GM23338 (cell line): ENCODE measurements around the gene CPXM1. TPM values are rescaled to one million over a fixed set of nuclear protein-coding genes. Genes with fewer than 3 reads are reported as not detected.

Experiments
- ATAC-seq: fragments of 200-7000 bp; cut with Tn5 transposase; 3 replicates; pipeline ENCODE4 v1.9.1; 2020
- DNase-seq: peaks from one replicate; pipeline ENCODE4 v3.0.0-alpha.2; 2015; ENCODE audit warnings: low spot score
- H2AFZ ChIP-seq: fragments of 200-600 bp; sonication (generic); 2 replicates; pipeline ENCODE4 v1.8.0; 2016; ENCODE audit warnings: antibody characterized with exemption, mild to moderate bottlenecking, moderate library complexity
- H3F3A ChIP-seq: fragments of 200-600 bp; sonication (generic); replicated peaks from 2 replicates; pipeline ENCODE4 v1.8.0; 2017; ENCODE audit warnings: antibody characterized with exemption, mixed run types, low read depth
- H3K27ac ChIP-seq: fragments of 200-600 bp; sonication (generic); 2 replicates; pipeline ENCODE4 v1.6.1; 2016; ENCODE audit warnings: low read depth
- H3K27me3 ChIP-seq: fragments of 200-600 bp; sonication (generic); 2 replicates; pipeline ENCODE4 v1.8.0; 2016; ENCODE audit warnings: mild to moderate bottlenecking, mixed run types, moderate library complexity; ENCODE audit not compliant: insufficient read depth
- H3K36me3 ChIP-seq: fragments of 200-600 bp; sonication (generic); 2 replicates; pipeline ENCODE4 v1.8.0; 2016; ENCODE audit warnings: mild to moderate bottlenecking; ENCODE audit not compliant: insufficient read depth
- H3K4me1 ChIP-seq: fragments of 200-600 bp; sonication (generic); 2 replicates; pipeline ENCODE4 v1.8.0; 2016; ENCODE audit warnings: mild to moderate bottlenecking, moderate library complexity; ENCODE audit not compliant: insufficient read depth
- H3K4me2 ChIP-seq: fragments of 200-600 bp; sonication (generic); 2 replicates; pipeline ENCODE4 v1.7.1; 2017; ENCODE audit warnings: mixed run types
- H3K4me3 ChIP-seq: fragments of 200-600 bp; sonication (generic); 2 replicates; pipeline ENCODE4 v1.6.1; 2016; ENCODE audit warnings: mixed run types
- H3K79me2 ChIP-seq: fragments of 200-600 bp; sonication (generic); replicated peaks from 2 replicates; pipeline ENCODE4 v1.8.0; 2017; ENCODE audit warnings: mild to moderate bottlenecking; ENCODE audit not compliant: insufficient read depth
- H3K9me2 ChIP-seq: fragments of 200-600 bp; sonication (generic); 2 replicates; pipeline ENCODE4 v1.8.0; 2017; ENCODE audit not compliant: insufficient read depth
- H4K20me1 ChIP-seq: fragments of 200-600 bp; sonication (generic); replicated peaks from 2 replicates; pipeline ENCODE4 v1.8.0; 2017; ENCODE audit warnings: mild to moderate bottlenecking; ENCODE audit not compliant: insufficient read depth
- H3K27ac Mint-ChIP-seq: 2 replicates; pipeline ENCODE4 v1.8.0; 2020; ENCODE audit warnings: inconsistent platforms, mild to moderate bottlenecking, moderate library complexity, mixed read lengths
- H3K27me3 Mint-ChIP-seq: 3 replicates; pipeline ENCODE4 v1.8.0; 2022; ENCODE audit warnings: low read depth, mild to moderate bottlenecking, moderate library complexity, mixed read lengths, inconsistent platforms; ENCODE audit not compliant: insufficient read depth, poor library complexity
- H3K36me3 Mint-ChIP-seq: 3 replicates; pipeline ENCODE4 v1.8.0; 2021; ENCODE audit warnings: low read depth, mild to moderate bottlenecking, inconsistent platforms, moderate library complexity, mixed read lengths
- H3K4me1 Mint-ChIP-seq: 3 replicates; pipeline ENCODE4 v1.8.0; 2020; ENCODE audit warnings: mild to moderate bottlenecking, inconsistent platforms, mixed read lengths
- H3K4me3 Mint-ChIP-seq: 3 replicates; pipeline ENCODE4 v1.8.0; 2021; ENCODE audit warnings: moderate library complexity, mild to moderate bottlenecking, inconsistent platforms, mixed read lengths
- H3K9me3 Mint-ChIP-seq: 3 replicates; pipeline ENCODE4 v1.8.0; 2020; ENCODE audit warnings: moderate library complexity, mild to moderate bottlenecking, inconsistent platforms, mixed read lengths
- CTCF ChIP-seq, 2 experiments: fragments of 200-600 bp in 1 of 2; sonication (generic) in 1 of 2; conservative IDR thresholded peaks; 2 replicates each; pipeline versions ENCODE4 v1.5.1 to v1.6.1; 2016 to 2017; ENCODE audit warnings: antibody characterized with exemption in 2 of 2, low read depth in 2 of 2, mild to moderate bottlenecking in 2 of 2, moderate library complexity in 1 of 2
- EZH2 ChIP-seq: fragments of 200-600 bp; sonication (generic); IDR thresholded peaks from one replicate; pipeline ENCODE4 v1.8.0; 2017; ENCODE audit warnings: antibody characterized with exemption, mild to moderate bottlenecking, low read depth; ENCODE audit not compliant: unreplicated experiment
- EZH2phosphoT487 ChIP-seq: fragments of 200-600 bp; sonication (generic); IDR thresholded peaks from one replicate; pipeline ENCODE4 v1.8.1; 2018; ENCODE audit warnings: antibody characterized with exemption; ENCODE audit not compliant: unreplicated experiment
- JUNB ChIP-seq: IDR thresholded peaks from one replicate; pipeline ENCODE4 v1.6.1; 2016; ENCODE audit warnings: antibody characterized with exemption; ENCODE audit not compliant: unreplicated experiment
- NANOG ChIP-seq: IDR thresholded peaks from 2 replicates; pipeline ENCODE4 v1.6.1; 2016; ENCODE audit warnings: antibody characterized with exemption, borderline replicate concordance
- STAT1 ChIP-seq: IDR thresholded peaks from one replicate; pipeline ENCODE4 v1.6.1; 2016; ENCODE audit warnings: antibody characterized with exemption; ENCODE audit not compliant: unreplicated experiment
- ZNF114 ChIP-seq: fragments of 250-450 bp; sonication (Bioruptor Pico); IDR thresholded peaks from 2 replicates; pipeline ENCODE4 v1.5.0; 2020; ENCODE audit warnings: mild to moderate bottlenecking, moderate library complexity
- long read RNA-seq: library from polyadenylated mRNA; unstranded; transcript quantifications from one replicate; pipeline ENCODE4 v2.0.0, GENCODE V29; 2020; ENCODE audit not compliant: unreplicated experiment
- polyA plus RNA-seq: library from polyadenylated mRNA; unstranded; fragments of >200 nt; fragmentation: Nextera tagmentation; extraction: Ambion mirVana; gene quantifications from 2 replicates; pipeline ENCODE4 v1.2.1, GENCODE V29; 2016
- total RNA-seq: library from RNA; depleted of rRNA; stranded (reverse); fragments of >200 nt; shearing (Covaris generic); gene quantifications from 2 replicates; pipeline ENCODE4 v1.2.3, GENCODE V29; 2014; rRNA removed
- TF ChIP-seq, protein P1 (sequence below): IDR thresholded peaks from one replicate; pipeline ENCODE4 v1.6.1; 2018; ENCODE audit warnings: antibody characterized with exemption; ENCODE audit not compliant: unreplicated experiment
- TF ChIP-seq, protein P2 (sequence below): IDR thresholded peaks from 2 replicates; pipeline ENCODE4 v1.6.1; 2016; ENCODE audit warnings: antibody characterized with exemption
- TF ChIP-seq, protein P3 (sequence below): fragments of 250-450 bp; sonication (Bioruptor Pico); IDR thresholded peaks from 2 replicates; pipeline ENCODE4 v1.5.0; 2020; ENCODE audit warnings: mild to moderate bottlenecking, moderate library complexity

The CPXM1 gene
- 21.5 and 29.3 TPM in 2 replicates for total RNA-seq
- polyA plus RNA-seq = 15.3 and 17.0 TPM in 2 replicates
- long read RNA-seq, transcript CPXM1-201 (14 exons, 2,391 nt) = major isoform, 13 of 16 reads
- long read RNA-seq, partial matches to known transcripts = 1 of 16 reads
- long read RNA-seq, other reads (novel, unspliced or antisense) = 2 of 16 reads

DNA sequence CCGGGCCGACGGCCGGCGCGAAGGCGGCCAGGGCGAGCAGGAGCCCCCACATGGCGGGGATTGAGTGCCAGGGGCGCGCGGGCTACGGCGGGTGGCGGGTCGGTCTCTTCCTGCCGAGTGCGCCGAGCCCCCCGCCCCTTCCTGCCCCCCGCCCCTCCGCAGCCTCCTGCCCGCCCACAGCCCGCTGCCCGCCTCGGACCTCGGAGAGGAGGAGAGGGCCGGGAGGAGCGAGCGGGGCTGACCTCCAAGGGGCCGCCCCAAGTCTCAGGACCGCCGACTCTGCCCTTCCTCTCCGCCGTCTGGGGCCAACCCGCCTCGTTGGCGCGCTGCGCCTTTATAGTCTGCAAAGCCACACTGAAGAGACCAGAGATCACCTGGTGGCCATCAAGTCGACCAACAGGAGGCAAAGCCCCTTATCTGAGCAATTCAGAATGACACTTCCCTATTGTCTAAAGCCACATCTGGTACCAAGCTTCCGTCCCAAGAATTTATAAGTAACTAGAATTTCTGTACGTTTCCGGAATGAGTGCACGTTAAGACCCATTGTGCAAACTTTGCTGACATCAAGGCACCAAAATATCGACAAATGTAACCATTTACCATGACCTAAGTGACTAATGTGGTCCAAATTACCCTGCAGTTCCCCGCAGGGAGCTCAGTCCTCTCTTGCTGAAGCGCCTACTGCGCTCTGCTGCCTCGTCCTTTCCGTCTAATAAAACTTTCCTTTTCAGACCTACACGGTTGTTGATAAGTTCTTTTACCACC lies at the start of gene CPXM1:
Gene CPXM1 (minus strand): TSS at position 107 of the 765 bp plus-strand sequence. CDS start 55 bp downstream, at position 52.
- ATAC-seq (peak; percentile 77), DNase-seq (peak; percentile 86)
- H2AFZ ChIP-seq = peak within 1 kb of the TSS; percentile 97
- Mint-ChIP-seq H3K27me3 (peaks cover 59% of the 10 kb centered on the region), H3K4me1 (peaks cover 35% of the 10 kb centered on the region), H3K4me3 (peak within 1 kb of the TSS; percentile 97), H3K36me3 (peaks cover 27% of the 10 kb centered on the region), H3K9me3 (no peaks in the 10 kb centered on the region), H3K27ac (peak within 1 kb of the TSS; percentile 81)
- H3K36me3 ChIP-seq = no peaks in the 10 kb centered on the region
- H3K4me2 ChIP-seq = peak within 1 kb of the TSS; percentile 98
- no peak within 1 kb of the TSS for H3K27ac ChIP-seq
- H4K20me1 ChIP-seq = peaks cover 3% of the 10 kb centered on the region; the same call in 1 of the 2 replicates
- H3K9me2 ChIP-seq = no peaks in the 10 kb centered on the region
- no peaks in the 10 kb centered on the region for H3K79me2 ChIP-seq
- H3K4me1 ChIP-seq = peaks cover 31% of the 10 kb centered on the region
- TF ChIP-seq CTCF (conservative IDR thresholded peaks at IDR 0.05; ENCODE audit: low read depth in 2 of 2) (peak in 1 of 2 experiments; percentile 26; a peak in 1 of 4 replicates), EZH2 (peak; percentile 69), JUNB (no peak), EZH2phosphoT487 (no peak), ZNF114 (no peak), NANOG (no peak), STAT1 (no peak)
- TF ChIP-seq, protein P1, sequence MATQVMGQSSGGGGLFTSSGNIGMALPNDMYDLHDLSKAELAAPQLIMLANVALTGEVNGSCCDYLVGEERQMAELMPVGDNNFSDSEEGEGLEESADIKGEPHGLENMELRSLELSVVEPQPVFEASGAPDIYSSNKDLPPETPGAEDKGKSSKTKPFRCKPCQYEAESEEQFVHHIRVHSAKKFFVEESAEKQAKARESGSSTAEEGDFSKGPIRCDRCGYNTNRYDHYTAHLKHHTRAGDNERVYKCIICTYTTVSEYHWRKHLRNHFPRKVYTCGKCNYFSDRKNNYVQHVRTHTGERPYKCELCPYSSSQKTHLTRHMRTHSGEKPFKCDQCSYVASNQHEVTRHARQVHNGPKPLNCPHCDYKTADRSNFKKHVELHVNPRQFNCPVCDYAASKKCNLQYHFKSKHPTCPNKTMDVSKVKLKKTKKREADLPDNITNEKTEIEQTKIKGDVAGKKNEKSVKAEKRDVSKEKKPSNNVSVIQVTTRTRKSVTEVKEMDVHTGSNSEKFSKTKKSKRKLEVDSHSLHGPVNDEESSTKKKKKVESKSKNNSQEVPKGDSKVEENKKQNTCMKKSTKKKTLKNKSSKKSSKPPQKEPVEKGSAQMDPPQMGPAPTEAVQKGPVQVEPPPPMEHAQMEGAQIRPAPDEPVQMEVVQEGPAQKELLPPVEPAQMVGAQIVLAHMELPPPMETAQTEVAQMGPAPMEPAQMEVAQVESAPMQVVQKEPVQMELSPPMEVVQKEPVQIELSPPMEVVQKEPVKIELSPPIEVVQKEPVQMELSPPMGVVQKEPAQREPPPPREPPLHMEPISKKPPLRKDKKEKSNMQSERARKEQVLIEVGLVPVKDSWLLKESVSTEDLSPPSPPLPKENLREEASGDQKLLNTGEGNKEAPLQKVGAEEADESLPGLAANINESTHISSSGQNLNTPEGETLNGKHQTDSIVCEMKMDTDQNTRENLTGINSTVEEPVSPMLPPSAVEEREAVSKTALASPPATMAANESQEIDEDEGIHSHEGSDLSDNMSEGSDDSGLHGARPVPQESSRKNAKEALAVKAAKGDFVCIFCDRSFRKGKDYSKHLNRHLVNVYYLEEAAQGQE = no peak
- TF ChIP-seq, protein P2, sequence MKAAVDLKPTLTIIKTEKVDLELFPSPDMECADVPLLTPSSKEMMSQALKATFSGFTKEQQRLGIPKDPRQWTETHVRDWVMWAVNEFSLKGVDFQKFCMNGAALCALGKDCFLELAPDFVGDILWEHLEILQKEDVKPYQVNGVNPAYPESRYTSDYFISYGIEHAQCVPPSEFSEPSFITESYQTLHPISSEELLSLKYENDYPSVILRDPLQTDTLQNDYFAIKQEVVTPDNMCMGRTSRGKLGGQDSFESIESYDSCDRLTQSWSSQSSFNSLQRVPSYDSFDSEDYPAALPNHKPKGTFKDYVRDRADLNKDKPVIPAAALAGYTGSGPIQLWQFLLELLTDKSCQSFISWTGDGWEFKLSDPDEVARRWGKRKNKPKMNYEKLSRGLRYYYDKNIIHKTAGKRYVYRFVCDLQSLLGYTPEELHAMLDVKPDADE = no peak
- TF ChIP-seq, protein P3, sequence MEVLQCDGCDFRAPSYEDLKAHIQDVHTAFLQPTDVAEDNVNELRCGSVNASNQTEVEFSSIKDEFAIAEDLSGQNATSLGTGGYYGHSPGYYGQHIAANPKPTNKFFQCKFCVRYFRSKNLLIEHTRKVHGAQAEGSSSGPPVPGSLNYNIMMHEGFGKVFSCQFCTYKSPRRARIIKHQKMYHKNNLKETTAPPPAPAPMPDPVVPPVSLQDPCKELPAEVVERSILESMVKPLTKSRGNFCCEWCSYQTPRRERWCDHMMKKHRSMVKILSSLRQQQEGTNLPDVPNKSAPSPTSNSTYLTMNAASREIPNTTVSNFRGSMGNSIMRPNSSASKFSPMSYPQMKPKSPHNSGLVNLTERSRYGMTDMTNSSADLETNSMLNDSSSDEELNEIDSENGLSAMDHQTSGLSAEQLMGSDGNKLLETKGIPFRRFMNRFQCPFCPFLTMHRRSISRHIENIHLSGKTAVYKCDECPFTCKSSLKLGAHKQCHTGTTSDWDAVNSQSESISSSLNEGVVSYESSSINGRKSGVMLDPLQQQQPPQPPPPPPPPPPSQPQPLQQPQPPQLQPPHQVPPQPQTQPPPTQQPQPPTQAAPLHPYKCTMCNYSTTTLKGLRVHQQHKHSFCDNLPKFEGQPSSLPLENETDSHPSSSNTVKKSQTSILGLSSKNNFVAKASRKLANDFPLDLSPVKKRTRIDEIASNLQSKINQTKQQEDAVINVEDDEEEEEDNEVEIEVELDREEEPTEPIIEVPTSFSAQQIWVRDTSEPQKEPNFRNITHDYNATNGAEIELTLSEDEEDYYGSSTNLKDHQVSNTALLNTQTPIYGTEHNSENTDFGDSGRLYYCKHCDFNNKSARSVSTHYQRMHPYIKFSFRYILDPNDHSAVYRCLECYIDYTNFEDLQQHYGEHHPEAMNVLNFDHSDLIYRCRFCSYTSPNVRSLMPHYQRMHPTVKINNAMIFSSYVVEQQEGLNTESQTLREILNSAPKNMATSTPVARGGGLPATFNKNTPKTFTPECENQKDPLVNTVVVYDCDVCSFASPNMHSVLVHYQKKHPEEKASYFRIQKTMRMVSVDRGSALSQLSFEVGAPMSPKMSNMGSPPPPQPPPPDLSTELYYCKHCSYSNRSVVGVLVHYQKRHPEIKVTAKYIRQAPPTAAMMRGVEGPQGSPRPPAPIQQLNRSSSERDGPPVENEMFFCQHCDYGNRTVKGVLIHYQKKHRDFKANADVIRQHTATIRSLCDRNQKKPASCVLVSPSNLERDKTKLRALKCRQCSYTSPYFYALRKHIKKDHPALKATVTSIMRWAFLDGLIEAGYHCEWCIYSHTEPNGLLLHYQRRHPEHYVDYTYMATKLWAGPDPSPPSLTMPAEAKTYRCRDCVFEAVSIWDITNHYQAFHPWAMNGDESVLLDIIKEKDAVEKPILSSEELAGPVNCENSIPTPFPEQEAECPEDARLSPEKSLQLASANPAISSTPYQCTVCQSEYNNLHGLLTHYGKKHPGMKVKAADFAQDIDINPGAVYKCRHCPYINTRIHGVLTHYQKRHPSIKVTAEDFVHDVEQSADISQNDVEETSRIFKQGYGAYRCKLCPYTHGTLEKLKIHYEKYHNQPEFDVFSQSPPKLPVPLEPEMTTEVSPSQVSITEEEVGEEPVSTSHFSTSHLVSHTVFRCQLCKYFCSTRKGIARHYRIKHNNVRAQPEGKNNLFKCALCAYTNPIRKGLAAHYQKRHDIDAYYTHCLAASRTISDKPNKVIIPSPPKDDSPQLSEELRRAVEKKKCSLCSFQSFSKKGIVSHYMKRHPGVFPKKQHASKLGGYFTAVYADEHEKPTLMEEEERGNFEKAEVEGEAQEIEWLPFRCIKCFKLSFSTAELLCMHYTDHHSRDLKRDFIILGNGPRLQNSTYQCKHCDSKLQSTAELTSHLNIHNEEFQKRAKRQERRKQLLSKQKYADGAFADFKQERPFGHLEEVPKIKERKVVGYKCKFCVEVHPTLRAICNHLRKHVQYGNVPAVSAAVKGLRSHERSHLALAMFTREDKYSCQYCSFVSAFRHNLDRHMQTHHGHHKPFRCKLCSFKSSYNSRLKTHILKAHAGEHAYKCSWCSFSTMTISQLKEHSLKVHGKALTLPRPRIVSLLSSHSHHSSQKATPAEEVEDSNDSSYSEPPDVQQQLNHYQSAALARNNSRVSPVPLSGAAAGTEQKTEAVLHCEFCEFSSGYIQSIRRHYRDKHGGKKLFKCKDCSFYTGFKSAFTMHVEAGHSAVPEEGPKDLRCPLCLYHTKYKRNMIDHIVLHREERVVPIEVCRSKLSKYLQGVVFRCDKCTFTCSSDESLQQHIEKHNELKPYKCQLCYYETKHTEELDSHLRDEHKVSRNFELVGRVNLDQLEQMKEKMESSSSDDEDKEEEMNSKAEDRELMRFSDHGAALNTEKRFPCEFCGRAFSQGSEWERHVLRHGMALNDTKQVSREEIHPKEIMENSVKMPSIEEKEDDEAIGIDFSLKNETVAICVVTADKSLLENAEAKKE (CRISPR knock-in tag) = no peak
- 0 out of 2 replicates have a peak, but pooled peaks cover 4% of the 10 kb centered on the region for H3F3A ChIP-seq
- H3K4me3 ChIP-seq = peak within 1 kb of the TSS; percentile 79
- peaks cover 68% of the 10 kb centered on the region for H3K27me3 ChIP-seq
